Activated T-helper 9 cell treated with anti-CD3 and anti-CD28 coated beads, Interleukin-2, amount 50 U/mL, for 16 hours (primary cell): ENCODE results near the gene EDAR.

Source experiments
- DNase-seq: peaks from one replicate; pipeline ENCODE4 v3.0.0-alpha.2; 2020; ENCODE audit warnings: low read depth

EDAR gene

GRCh38 chr2:109001201-109001600, 12.2 kb upstream of the EDAR start:
- DNase-seq = no peak

GRCh38 chr2:109000738-109001137, 11.7 kb upstream of the EDAR start:
- no peak for DNase-seq

GRCh38 chr2:108998911-108999310, 9.9 kb upstream of the EDAR start:
- DNase-seq = no peak

GRCh38 chr2:108994178-108994577, 5.2 kb upstream of the EDAR start:
- no peak for DNase-seq

GRCh38 chr2:108993095-108993937, 4.3 kb upstream of the EDAR start:
- no peak for DNase-seq

GRCh38 chr2:108988076-108988795, 784 bp downstream of the EDAR start:
- no peak for DNase-seq

- DNase-seq = no peak
Observed at GRCh38 chr2:108986916-108987510, 2.0 kb downstream of the EDAR start.

- DNase-seq = no peak
Observed at GRCh38 chr2:108983610-108984009, 5.4 kb downstream of the EDAR start.

GRCh38 chr2:108983061-108983460, 6.0 kb downstream of the EDAR start:
- DNase-seq = no peak

GRCh38 chr2:108982259-108982679, 6.8 kb downstream of the EDAR start:
- DNase-seq = no peak

GRCh38 chr2:108981846-108982245, 7.2 kb downstream of the EDAR start:
- no peak for DNase-seq

GRCh38 chr2:108980076-108980475, 8.9 kb downstream of the EDAR start:
- DNase-seq = no peak

GRCh38 chr2:108979461-108979860, 9.6 kb downstream of the EDAR start:
- no peak for DNase-seq

GRCh38 chr2:108978709-108979111, 10.3 kb downstream of the EDAR start:
- no peak for DNase-seq

GRCh38 chr2:108975613-108976435, 13.2 kb downstream of the EDAR start:
- no peak for DNase-seq

GRCh38 chr2:108974674-108975073, 14.3 kb downstream of the EDAR start:
- no peak for DNase-seq

GRCh38 chr2:108972663-108973062, 16.4 kb downstream of the EDAR start:
- no peak for DNase-seq

- no peak for DNase-seq
Observed at GRCh38 chr2:108971661-108972566, 17.1 kb downstream of the EDAR start.

GRCh38 chr2:108970369-108970768, 18.7 kb downstream of the EDAR start:
- DNase-seq = no peak

GRCh38 chr2:108969856-108970255, 19.2 kb downstream of the EDAR start:
- no peak for DNase-seq

GRCh38 chr2:108968619-108969018, 20.4 kb downstream of the EDAR start:
- DNase-seq = no peak
